ENCODE results near the gene MAP2K5. TPM values are rescaled to one million over a fixed set of nuclear protein-coding genes. Genes with fewer than 3 reads are reported as not detected.
A peak's percentile ranks its signal among the peaks of the same experiment; 100 is the strongest.
"Not testable (repeated sequence)": the region's sequence is repeated elsewhere in the genome, so short reads cannot be mapped to it uniquely, and the experiment has no call there.

MAP2K5 gene
- total and polyA plus RNA-seq, 9 of the 15 experiments (the other 6 are each of a cell fraction or from before 2014, with no cell fraction given), result 0.41 to 16.5 (median 7.5) TPM

DNA sequence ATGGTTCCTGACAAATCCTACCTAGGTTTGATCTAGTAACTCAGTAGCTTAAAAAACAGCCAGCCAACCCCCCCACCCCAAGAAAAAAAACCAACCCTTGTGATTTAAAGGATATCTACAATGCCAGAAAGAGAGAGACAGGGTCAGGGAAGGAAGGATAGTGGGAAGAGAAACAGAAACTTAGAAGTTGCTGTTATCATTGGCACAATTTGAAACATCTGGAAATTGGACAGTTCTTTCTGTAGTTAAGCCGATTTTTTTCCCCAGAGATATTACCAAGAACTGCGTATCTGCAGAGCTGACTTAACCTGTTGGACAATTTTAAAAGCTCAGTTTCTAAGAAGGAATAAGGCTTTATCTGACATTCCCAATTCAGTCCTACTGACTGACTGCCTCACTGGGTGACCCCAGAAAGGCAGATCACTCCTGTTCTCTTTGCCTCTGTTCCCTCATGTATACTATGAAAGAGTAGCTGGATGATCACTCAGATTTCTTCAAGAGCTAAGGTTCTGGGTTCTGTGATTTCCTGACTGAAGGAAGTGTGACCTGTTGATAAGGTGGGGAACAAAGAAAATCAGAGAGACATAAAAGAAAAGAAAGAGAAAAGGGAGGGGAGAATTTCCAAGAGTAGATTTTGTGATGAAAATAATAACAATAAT is 128.3 kb downstream of the MAP2K5 start (continued):
- TF ChIP-seq SMAD3 (CRISPR knock-in tag; conservative IDR thresholded peaks at IDR 0.05), result no peak
- TF ChIP-seq HMGN3 (IDR thresholded peaks at IDR 0.05; ENCODE audit: borderline replicate concordance, extremely low read depth, insufficient read length, low read depth, low read length), result no peak
- no peak for TF ChIP-seq ZNF431 (CRISPR knock-in tag; IDR thresholded peaks at IDR 0.05)
- 0 out of 2 replicates have a peak, but pooled peaks have one; percentile 43 for TF ChIP-seq NFIC (IDR thresholded peaks at IDR 0.05)
- no peak for TF ChIP-seq RFX5 (IDR thresholded peaks at IDR 0.05; ENCODE audit: low read depth, low read length)
- TF ChIP-seq HDAC2 (IDR thresholded peaks at IDR 0.05), result 0 out of 2 replicates have a peak, but pooled peaks have one; percentile 68
- no peak for TF ChIP-seq E2F6 (IDR thresholded peaks at IDR 0.05; ENCODE audit: borderline replicate concordance in 1 of 2, extremely low read depth in 1 of 2, insufficient read depth in 1 of 2, insufficient read length in 1 of 2, low read depth in 1 of 2, low read length in 1 of 2, poor library complexity in 1 of 2, severe bottlenecking in 1 of 2)
- no peak for TF ChIP-seq POLR2B (IDR thresholded peaks at IDR 0.05; ENCODE audit: low read depth, partially characterized antibody)
- TF ChIP-seq CBX1 (IDR thresholded peaks at IDR 0.05; ENCODE audit: low read depth), result no peak

DNA sequence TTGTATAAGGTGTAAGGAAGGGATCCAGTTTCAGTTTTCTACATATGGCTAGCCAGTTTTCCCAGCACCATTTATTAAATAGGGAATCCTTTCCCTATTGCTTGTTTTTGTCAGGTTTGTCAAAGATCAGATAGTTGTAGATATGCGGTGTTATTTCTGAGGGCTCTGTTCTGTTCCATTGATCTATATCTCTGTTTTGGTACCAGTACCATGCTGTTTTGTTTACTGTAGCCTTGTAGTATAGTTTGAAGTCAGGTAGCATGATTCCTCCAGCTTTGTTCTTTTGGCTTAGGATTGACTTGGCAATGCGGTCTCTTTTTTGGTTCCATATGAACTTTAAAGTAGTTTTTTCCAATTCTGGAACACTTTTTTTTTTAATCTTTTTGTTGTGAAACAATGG is 130.3 kb downstream of the MAP2K5 start:
- H3K9me3 ChIP-seq (replicated peaks; ENCODE audit: control insufficient read depth, insufficient read depth, low read depth, low read length); H3K36me3 ChIP-seq (ENCODE audit: control insufficient read depth, insufficient read depth, low read length); ATAC-seq; H3K79me2 ChIP-seq (ENCODE audit: control insufficient read depth, insufficient read depth, low read length); H3K27me3 ChIP-seq (ENCODE audit: control insufficient read depth in 2 of 2, insufficient read depth in 2 of 2, low read length in 2 of 2); POLR2A ChIA-PET; H4K20me1 ChIP-seq (replicated peaks; ENCODE audit: control insufficient read depth, insufficient read depth, low read length); H2AFZ ChIP-seq (ENCODE audit: low read depth, low read length); BruUV-seq (replicated peaks); H3K27ac ChIP-seq (ENCODE audit: extremely low read depth, low read depth, low read length); FAIRE-seq; CTCF ChIA-PET (ENCODE audit: low intra/inter-chr PET ratio); H3K9ac ChIP-seq (ENCODE audit: insufficient read depth in 1 of 2, low read depth in 2 of 2, low read length in 2 of 2); H3K9me1 ChIP-seq (ENCODE audit: control insufficient read depth, insufficient read depth, low read length); H3K4me1 ChIP-seq (replicated peaks in 1 of 2; ENCODE audit: control insufficient read depth in 2 of 2, insufficient read depth in 2 of 2, low read length in 2 of 2); intact Hi-C loops (cut with micrococcal nuclease); in situ Hi-C loops (cut with MboI); DNase-seq (ENCODE audit: extremely low read depth in 1 of 4, low spot score in 3 of 4); H3K4me3 ChIP-seq; H3K4me2 ChIP-seq (ENCODE audit: insufficient read depth, low read length): not testable (repeated sequence)
- TF ChIP-seq TRIM28 (IDR thresholded peaks at IDR 0.05), result 0 out of 2 replicates have a peak, but pooled peaks have one; percentile 38
- 91% methylated on average over 1 of the region's 2 CpGs for WGBS (ENCODE audit: insufficient coverage, low coverage, missing lambda C conversion rate)
